Erythroblast (primary cell): ENCODE data around the gene HJV.
"Not testable (repeated sequence)": the region's sequence is repeated elsewhere in the genome, so short reads cannot be mapped to it uniquely, and the experiment has no call there.

Source experiments
- GATA1 ChIP-seq: IDR thresholded peaks from 2 replicates; pipeline ENCODE4 v1.6.1; 2011; ENCODE audit warnings: low read depth, mild to moderate bottlenecking, control low read depth, low read length, moderate library complexity
- POLR2A ChIP-seq: IDR thresholded peaks from 2 replicates; pipeline ENCODE4 v1.6.1; 2011; ENCODE audit warnings: mild to moderate bottlenecking, low read length

DNA sequence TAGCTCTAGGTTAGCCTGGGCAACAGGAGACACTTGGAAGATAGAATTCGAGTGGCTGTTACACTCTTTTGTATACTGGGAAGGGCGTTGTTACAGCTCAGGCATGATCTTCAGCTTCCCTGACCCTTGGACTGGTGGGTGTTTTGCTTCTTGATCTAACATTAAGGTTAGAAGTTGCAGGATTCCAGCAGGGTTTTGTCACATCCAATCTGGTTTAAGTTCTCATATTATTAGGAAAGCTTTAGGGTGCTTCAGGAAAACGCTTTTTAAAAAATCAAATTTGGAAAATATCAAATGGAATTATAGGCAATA, 29.1 kb upstream of the HJV start:
- not testable (repeated sequence) for TF ChIP-seq POLR2A, GATA1
